ENCODE results near the gene TTC34.

TTC34 gene

GRCh38 chr1:2625311-2625710, 176.2 kb downstream of the TTC34 start:
- no peak for TF ChIP-seq ZFX (IDR thresholded peaks at IDR 0.05; ENCODE audit: borderline replicate concordance)
- TF ChIP-seq, protein P1, sequence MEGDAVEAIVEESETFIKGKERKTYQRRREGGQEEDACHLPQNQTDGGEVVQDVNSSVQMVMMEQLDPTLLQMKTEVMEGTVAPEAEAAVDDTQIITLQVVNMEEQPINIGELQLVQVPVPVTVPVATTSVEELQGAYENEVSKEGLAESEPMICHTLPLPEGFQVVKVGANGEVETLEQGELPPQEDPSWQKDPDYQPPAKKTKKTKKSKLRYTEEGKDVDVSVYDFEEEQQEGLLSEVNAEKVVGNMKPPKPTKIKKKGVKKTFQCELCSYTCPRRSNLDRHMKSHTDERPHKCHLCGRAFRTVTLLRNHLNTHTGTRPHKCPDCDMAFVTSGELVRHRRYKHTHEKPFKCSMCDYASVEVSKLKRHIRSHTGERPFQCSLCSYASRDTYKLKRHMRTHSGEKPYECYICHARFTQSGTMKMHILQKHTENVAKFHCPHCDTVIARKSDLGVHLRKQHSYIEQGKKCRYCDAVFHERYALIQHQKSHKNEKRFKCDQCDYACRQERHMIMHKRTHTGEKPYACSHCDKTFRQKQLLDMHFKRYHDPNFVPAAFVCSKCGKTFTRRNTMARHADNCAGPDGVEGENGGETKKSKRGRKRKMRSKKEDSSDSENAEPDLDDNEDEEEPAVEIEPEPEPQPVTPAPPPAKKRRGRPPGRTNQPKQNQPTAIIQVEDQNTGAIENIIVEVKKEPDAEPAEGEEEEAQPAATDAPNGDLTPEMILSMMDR (IDR thresholded peaks at IDR 0.05): no peak
- H3K27ac ChIP-seq: no peak overlapping the region

DNA sequence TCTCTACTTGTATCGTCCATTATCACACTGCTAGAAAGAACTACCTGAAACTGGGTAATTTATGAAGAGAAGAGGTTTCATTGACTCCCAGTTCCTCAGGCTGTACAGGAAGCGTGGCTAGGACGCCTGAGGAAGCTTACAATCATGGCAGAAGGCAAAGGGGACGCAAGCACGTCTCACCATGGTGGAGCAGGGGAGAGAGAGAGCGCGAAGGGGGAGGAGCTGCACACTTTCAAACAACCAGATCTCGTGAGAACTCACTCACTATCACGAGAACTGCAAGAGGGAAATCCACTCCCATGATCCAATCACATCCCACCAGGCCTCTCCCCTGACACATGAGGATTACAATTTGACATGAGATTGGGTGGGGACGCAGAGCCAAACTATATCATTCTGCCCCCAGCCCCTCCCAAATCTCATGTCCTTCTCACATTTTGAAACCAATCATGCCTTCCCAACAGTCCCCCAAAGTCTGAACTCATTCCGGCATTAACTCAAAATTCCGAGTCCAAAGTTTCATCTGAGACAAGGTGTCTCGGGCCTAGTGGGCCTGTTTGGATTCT, 176.7 kb downstream of the TTC34 start:
- TF ChIP-seq, protein P1 (IDR thresholded peaks at IDR 0.05): no peak
- no peak for TF ChIP-seq ZFX (IDR thresholded peaks at IDR 0.05; ENCODE audit: borderline replicate concordance)
- no peak overlapping the region for H3K27ac ChIP-seq

DNA sequence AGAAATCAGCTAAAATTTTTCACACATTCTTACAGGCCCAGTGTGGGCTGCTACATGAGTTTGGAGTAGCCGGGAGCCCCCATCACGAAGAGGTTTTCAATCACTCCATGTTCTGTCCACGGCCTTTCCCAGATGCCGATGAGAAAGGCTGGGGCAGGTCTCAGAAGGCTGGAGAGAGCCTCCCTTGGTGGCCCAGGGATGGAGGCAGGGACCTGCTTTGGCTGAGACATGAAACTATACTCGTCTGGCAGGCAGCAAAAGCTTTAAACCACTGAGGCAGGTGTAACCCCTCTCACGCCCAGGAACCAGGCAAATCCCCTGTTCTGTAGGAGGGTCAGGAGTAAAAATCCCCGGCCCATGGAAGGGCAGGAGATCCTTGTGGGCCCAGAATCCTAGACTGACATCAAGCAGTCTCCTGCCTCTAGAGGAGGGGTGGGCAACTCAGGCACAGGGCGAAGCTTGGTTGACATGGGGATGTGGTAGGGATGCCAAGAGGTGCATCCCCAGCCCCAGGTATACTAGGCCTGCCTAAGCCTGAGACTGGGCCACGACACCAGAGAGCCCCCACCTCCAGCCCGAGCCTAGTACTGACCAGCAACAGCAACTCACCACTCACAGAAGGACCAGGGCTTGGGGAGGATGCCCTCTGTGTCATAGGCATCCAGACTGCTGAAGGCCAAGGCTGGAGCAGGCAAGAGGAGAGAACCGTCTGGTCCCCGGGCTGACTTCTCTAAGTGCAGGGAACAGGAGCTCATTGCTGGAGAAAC, 177.7 kb downstream of the TTC34 start:
- TF ChIP-seq, protein P1 (IDR thresholded peaks at IDR 0.05): no peak
- TF ChIP-seq ZFX (IDR thresholded peaks at IDR 0.05; ENCODE audit: borderline replicate concordance): no peak
- no peak overlapping the region for H3K27ac ChIP-seq

DNA sequence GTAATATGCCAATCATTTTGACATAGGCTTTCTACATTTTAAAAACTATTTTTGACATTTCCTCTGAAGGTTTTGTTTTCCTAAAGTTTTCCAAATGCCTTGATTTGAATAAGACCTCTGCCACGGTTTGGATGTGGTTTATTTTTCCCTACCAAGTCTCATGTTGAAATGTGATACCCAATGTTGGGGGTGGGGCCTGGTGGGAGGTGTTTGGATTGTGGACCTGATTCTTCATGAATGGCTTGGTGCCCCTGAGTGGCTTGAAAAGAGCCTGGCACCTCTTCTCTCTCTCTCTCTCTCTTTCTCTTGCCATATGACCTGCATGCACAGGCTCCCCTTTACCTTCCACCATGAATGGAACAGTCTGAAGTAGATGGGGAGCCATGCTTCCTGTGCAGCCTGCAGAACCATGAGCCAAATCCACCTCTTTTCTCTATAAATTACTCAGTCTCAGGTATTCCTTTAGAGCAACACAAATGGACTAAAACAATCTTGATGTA, 183.5 kb downstream of the TTC34 start:
- no peak overlapping the region for H3K27ac ChIP-seq
- TF ChIP-seq ZFX (IDR thresholded peaks at IDR 0.05; ENCODE audit: borderline replicate concordance): no peak
- TF ChIP-seq, protein P1 (IDR thresholded peaks at IDR 0.05): no peak

DNA sequence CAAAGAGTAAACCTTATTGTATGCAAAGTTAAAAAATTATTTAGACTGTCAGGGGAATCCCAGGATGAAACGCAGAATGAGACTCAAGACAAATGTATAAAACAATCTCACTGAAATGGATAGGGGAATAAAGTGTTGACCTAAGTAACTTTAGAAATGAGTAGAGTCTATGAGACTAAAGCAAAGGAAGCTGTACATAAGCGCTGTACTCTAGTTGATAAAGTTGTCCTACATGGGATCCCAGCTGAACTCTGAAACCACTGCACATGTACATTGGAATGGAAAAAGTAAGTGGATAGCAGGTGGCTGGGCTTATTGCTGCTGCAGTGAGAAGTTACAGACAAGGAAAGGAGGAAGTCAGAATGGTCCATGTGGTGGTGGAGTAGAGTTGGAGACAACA, 187.3 kb downstream of the TTC34 start:
- no peak overlapping the region for H3K27ac ChIP-seq
- TF ChIP-seq, protein P1 (IDR thresholded peaks at IDR 0.05): no peak
- no peak for TF ChIP-seq ZFX (IDR thresholded peaks at IDR 0.05; ENCODE audit: borderline replicate concordance)

- TF ChIP-seq ZFX (IDR thresholded peaks at IDR 0.05; ENCODE audit: borderline replicate concordance): no peak
- TF ChIP-seq, protein P1 (IDR thresholded peaks at IDR 0.05): no peak
- no peak overlapping the region for H3K27ac ChIP-seq
These were observed 188.7 kb downstream of the TTC34 start for GRCh38 chr1:2612591-2613365.
